GM23338 (cell line): Measurements from ENCODE around the gene SBF1. TPM values are rescaled to one million over a fixed set of nuclear protein-coding genes. Genes with fewer than 3 reads are reported as not detected.
A peak's percentile ranks its signal among the peaks of the same experiment; 100 is the strongest.

Experiments used
- ATAC-seq: fragments of 200-7000 bp; cut with Tn5 transposase; 3 replicates; pipeline ENCODE4 v1.9.1; 2020
- DNase-seq: peaks from one replicate; pipeline ENCODE4 v3.0.0-alpha.2; 2015; ENCODE audit warnings: low spot score
- H2AFZ ChIP-seq: fragments of 200-600 bp; sonication (generic); 2 replicates; pipeline ENCODE4 v1.8.0; 2016; ENCODE audit warnings: antibody characterized with exemption, mild to moderate bottlenecking, moderate library complexity
- H3F3A ChIP-seq: fragments of 200-600 bp; sonication (generic); replicated peaks from 2 replicates; pipeline ENCODE4 v1.8.0; 2017; ENCODE audit warnings: antibody characterized with exemption, mixed run types, low read depth
- H3K27ac ChIP-seq: fragments of 200-600 bp; sonication (generic); 2 replicates; pipeline ENCODE4 v1.6.1; 2016; ENCODE audit warnings: low read depth
- H3K27me3 ChIP-seq: fragments of 200-600 bp; sonication (generic); 2 replicates; pipeline ENCODE4 v1.8.0; 2016; ENCODE audit warnings: mild to moderate bottlenecking, mixed run types, moderate library complexity; ENCODE audit not compliant: insufficient read depth
- H3K36me3 ChIP-seq: fragments of 200-600 bp; sonication (generic); 2 replicates; pipeline ENCODE4 v1.8.0; 2016; ENCODE audit warnings: mild to moderate bottlenecking; ENCODE audit not compliant: insufficient read depth
- H3K4me1 ChIP-seq: fragments of 200-600 bp; sonication (generic); 2 replicates; pipeline ENCODE4 v1.8.0; 2016; ENCODE audit warnings: mild to moderate bottlenecking, moderate library complexity; ENCODE audit not compliant: insufficient read depth
- H3K4me2 ChIP-seq: fragments of 200-600 bp; sonication (generic); 2 replicates; pipeline ENCODE4 v1.7.1; 2017; ENCODE audit warnings: mixed run types
- H3K4me3 ChIP-seq: fragments of 200-600 bp; sonication (generic); 2 replicates; pipeline ENCODE4 v1.6.1; 2016; ENCODE audit warnings: mixed run types
- H3K79me2 ChIP-seq: fragments of 200-600 bp; sonication (generic); replicated peaks from 2 replicates; pipeline ENCODE4 v1.8.0; 2017; ENCODE audit warnings: mild to moderate bottlenecking; ENCODE audit not compliant: insufficient read depth
- H3K9me2 ChIP-seq: fragments of 200-600 bp; sonication (generic); 2 replicates; pipeline ENCODE4 v1.8.0; 2017; ENCODE audit not compliant: insufficient read depth
- H4K20me1 ChIP-seq: fragments of 200-600 bp; sonication (generic); replicated peaks from 2 replicates; pipeline ENCODE4 v1.8.0; 2017; ENCODE audit warnings: mild to moderate bottlenecking; ENCODE audit not compliant: insufficient read depth
- H3K27ac Mint-ChIP-seq: 2 replicates; pipeline ENCODE4 v1.8.0; 2020; ENCODE audit warnings: inconsistent platforms, mild to moderate bottlenecking, moderate library complexity, mixed read lengths
- H3K27me3 Mint-ChIP-seq: 3 replicates; pipeline ENCODE4 v1.8.0; 2022; ENCODE audit warnings: low read depth, mild to moderate bottlenecking, moderate library complexity, mixed read lengths, inconsistent platforms; ENCODE audit not compliant: insufficient read depth, poor library complexity
- H3K36me3 Mint-ChIP-seq: 3 replicates; pipeline ENCODE4 v1.8.0; 2021; ENCODE audit warnings: low read depth, mild to moderate bottlenecking, inconsistent platforms, moderate library complexity, mixed read lengths
- H3K4me1 Mint-ChIP-seq: 3 replicates; pipeline ENCODE4 v1.8.0; 2020; ENCODE audit warnings: mild to moderate bottlenecking, inconsistent platforms, mixed read lengths
- H3K4me3 Mint-ChIP-seq: 3 replicates; pipeline ENCODE4 v1.8.0; 2021; ENCODE audit warnings: moderate library complexity, mild to moderate bottlenecking, inconsistent platforms, mixed read lengths
- H3K9me3 Mint-ChIP-seq: 3 replicates; pipeline ENCODE4 v1.8.0; 2020; ENCODE audit warnings: moderate library complexity, mild to moderate bottlenecking, inconsistent platforms, mixed read lengths
- ETS1 ChIP-seq: IDR thresholded peaks from 2 replicates; pipeline ENCODE4 v1.6.1; 2016; ENCODE audit warnings: antibody characterized with exemption
- EZH2 ChIP-seq: fragments of 200-600 bp; sonication (generic); IDR thresholded peaks from one replicate; pipeline ENCODE4 v1.8.0; 2017; ENCODE audit warnings: antibody characterized with exemption, mild to moderate bottlenecking, low read depth; ENCODE audit not compliant: unreplicated experiment
- JUNB ChIP-seq: IDR thresholded peaks from one replicate; pipeline ENCODE4 v1.6.1; 2016; ENCODE audit warnings: antibody characterized with exemption; ENCODE audit not compliant: unreplicated experiment
- NANOG ChIP-seq: IDR thresholded peaks from 2 replicates; pipeline ENCODE4 v1.6.1; 2016; ENCODE audit warnings: antibody characterized with exemption, borderline replicate concordance
- POLR2AphosphoS5 ChIP-seq: IDR thresholded peaks from 2 replicates; pipeline ENCODE4 v1.6.1; 2016; ENCODE audit warnings: antibody characterized with exemption, low read depth
- REST ChIP-seq: IDR thresholded peaks from one replicate; pipeline ENCODE4 v1.6.1; 2018; ENCODE audit warnings: antibody characterized with exemption; ENCODE audit not compliant: unreplicated experiment
- STAT1 ChIP-seq: IDR thresholded peaks from one replicate; pipeline ENCODE4 v1.6.1; 2016; ENCODE audit warnings: antibody characterized with exemption; ENCODE audit not compliant: unreplicated experiment
- polyA plus RNA-seq: library from polyadenylated mRNA; unstranded; fragments of >200 nt; fragmentation: Nextera tagmentation; extraction: Ambion mirVana; gene quantifications from 2 replicates; pipeline ENCODE4 v1.2.1, GENCODE V29; 2016
- total RNA-seq: library from RNA; depleted of rRNA; stranded (reverse); fragments of >200 nt; shearing (Covaris generic); gene quantifications from 2 replicates; pipeline ENCODE4 v1.2.3, GENCODE V29; 2014

The SBF1 gene
- total and polyA plus RNA-seq, 2 experiments from 2014 or later, result 26.5 to 85.4 TPM

GRCh38 chr22:50469377-50470305 is 5.2 kb downstream of the SBF1 start:
- H3K36me3 ChIP-seq, result no peaks in the 10 kb centered on the region
- peaks cover 14% of the 10 kb centered on the region; the same call in 1 of the 2 replicates for H3K4me1 ChIP-seq
- Mint-ChIP-seq H3K9me3 (no peaks in the 10 kb centered on the region), H3K27me3 (peaks cover 18% of the 10 kb centered on the region), H3K27ac (0 out of 2 replicates have a peak overlapping the region, but pooled peaks have one; percentile 24), H3K4me1 (peaks cover 33% of the 10 kb centered on the region), H3K4me3 (no peak overlapping the region), H3K36me3 (peaks cover 13% of the 10 kb centered on the region)
- no peaks in the 10 kb centered on the region for H3K9me2 ChIP-seq
- DNase-seq (peak; percentile 56), ATAC-seq (peak; percentile 67)
- TF ChIP-seq POLR2AphosphoS5, result no peak
- no peak overlapping the region for H3K27ac ChIP-seq
- peaks cover 40% of the 10 kb centered on the region for H4K20me1 ChIP-seq
- H2AFZ ChIP-seq, result no peak overlapping the region
- H3K79me2 ChIP-seq, result peaks cover 61% of the 10 kb centered on the region
- H3K27me3 ChIP-seq, result no peaks in the 10 kb centered on the region
- peak overlapping the region; percentile 60; the same call in 1 of the 2 replicates for H3K4me2 ChIP-seq
- H3K4me3 ChIP-seq, result no peak overlapping the region; the same call in 1 of the 2 replicates
- no peaks in the 10 kb centered on the region for H3F3A ChIP-seq

DNA sequence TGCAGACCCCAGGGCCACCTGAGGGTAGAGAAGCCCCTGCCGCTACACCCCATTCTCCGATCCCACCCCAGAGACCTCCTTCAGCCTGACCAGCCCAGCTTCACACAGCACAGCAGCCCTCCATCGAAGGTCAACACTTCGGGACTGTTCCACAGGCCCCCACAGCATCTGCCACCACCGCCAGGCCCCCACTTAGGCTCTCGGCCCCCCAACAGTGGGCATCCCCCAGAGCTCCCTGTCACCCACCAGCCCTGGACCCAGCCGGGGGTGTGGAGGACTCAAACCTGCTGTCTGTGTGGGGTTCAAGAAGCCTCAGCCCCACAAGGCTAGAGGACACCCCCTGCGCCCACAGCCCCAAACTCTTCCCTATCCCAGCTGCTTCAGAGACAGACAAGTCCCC is 6.2 kb downstream of the SBF1 start:
- H3K79me2 ChIP-seq, result peaks cover 55% of the 10 kb centered on the region
- Mint-ChIP-seq H3K36me3 (peaks cover 17% of the 10 kb centered on the region), H3K4me1 (peaks cover 27% of the 10 kb centered on the region), H3K4me3 (no peak overlapping the region), H3K9me3 (no peaks in the 10 kb centered on the region), H3K27me3 (peaks cover 16% of the 10 kb centered on the region), H3K27ac (no peak overlapping the region)
- no peak overlapping the region for H3K4me2 ChIP-seq
- no peak overlapping the region for H3K4me3 ChIP-seq
- no peak for DNase-seq
- H3F3A ChIP-seq, result no peaks in the 10 kb centered on the region
- H2AFZ ChIP-seq, result no peak overlapping the region
- H3K27me3 ChIP-seq, result no peaks in the 10 kb centered on the region
- H3K36me3 ChIP-seq, result no peaks in the 10 kb centered on the region
- H3K9me2 ChIP-seq, result no peaks in the 10 kb centered on the region
- no peak for TF ChIP-seq STAT1
- ATAC-seq, result no peak
- H4K20me1 ChIP-seq, result peaks cover 39% of the 10 kb centered on the region
- no peak overlapping the region for H3K27ac ChIP-seq
- peaks cover 13% of the 10 kb centered on the region; the same call in 1 of the 2 replicates for H3K4me1 ChIP-seq

DNA sequence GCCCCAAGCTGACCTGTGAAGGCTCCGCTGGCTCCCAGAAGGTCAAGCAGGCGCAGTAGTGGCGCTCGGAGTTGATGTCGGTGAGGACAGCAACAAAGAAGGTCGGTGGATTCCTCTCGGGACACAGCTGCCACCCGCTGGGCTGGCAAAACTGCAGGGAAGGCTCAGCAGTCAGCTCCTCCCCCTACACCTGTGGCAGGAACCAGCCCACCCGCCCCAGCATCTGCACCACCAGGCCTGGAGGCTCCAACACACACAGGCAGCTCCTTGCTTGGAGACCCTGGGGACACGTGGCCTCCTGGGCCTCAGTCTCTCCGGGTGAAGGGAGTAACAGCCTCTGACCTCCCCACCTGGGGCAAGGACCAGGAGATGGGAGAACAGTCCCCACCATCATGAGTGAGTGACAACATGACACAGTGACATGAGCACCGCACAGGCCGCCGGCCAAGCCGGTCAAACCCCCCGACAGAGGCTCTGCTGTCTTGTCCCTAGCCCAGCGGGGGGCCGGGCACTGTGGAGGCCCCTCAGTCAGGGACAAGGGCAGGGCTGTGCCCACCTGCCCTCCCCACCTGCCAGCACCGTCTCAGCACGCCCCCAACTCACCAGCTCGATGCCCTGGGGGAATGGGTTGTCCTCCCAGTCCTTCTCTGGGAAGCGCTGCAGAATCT is 6.9 kb downstream of the SBF1 start:
- Mint-ChIP-seq H3K27ac (no peak overlapping the region), H3K9me3 (no peaks in the 10 kb centered on the region), H3K36me3 (peaks cover 20% of the 10 kb centered on the region), H3K4me3 (no peak overlapping the region), H3K4me1 (peaks cover 20% of the 10 kb centered on the region), H3K27me3 (peaks cover 12% of the 10 kb centered on the region)
- Histone ChIP-seq H3K9me2 (no peaks in the 10 kb centered on the region), H2AFZ (no peak overlapping the region), H3K36me3 (no peaks in the 10 kb centered on the region), H3K4me2 (no peak overlapping the region), H3K27me3 (no peaks in the 10 kb centered on the region), H3K4me1 (peaks cover 8% of the 10 kb centered on the region; the same call in 1 of the 2 replicates), H3K27ac (no peak overlapping the region), H4K20me1 (peaks cover 33% of the 10 kb centered on the region), H3K4me3 (no peak overlapping the region), H3F3A (no peaks in the 10 kb centered on the region), H3K79me2 (peaks cover 48% of the 10 kb centered on the region)
- DNase-seq (no peak), ATAC-seq (no peak)
- no peak for TF ChIP-seq ETS1
- TF ChIP-seq NANOG, result no peak
- no peak for TF ChIP-seq EZH2
- TF ChIP-seq REST, result no peak
- TF ChIP-seq JUNB, result no peak
